GM15510 (cell line): ENCODE results near the gene MACIR.
A peak's percentile ranks its signal among the peaks of the same experiment; 100 is the strongest.

Source experiments
- POLR2A ChIP-seq: IDR thresholded peaks from 3 replicates; pipeline ENCODE4 v1.6.1; 2011; ENCODE audit warnings: borderline replicate concordance; ENCODE audit not compliant: insufficient read length; ENCODE audit errors: extremely low read depth

MACIR gene

DNA sequence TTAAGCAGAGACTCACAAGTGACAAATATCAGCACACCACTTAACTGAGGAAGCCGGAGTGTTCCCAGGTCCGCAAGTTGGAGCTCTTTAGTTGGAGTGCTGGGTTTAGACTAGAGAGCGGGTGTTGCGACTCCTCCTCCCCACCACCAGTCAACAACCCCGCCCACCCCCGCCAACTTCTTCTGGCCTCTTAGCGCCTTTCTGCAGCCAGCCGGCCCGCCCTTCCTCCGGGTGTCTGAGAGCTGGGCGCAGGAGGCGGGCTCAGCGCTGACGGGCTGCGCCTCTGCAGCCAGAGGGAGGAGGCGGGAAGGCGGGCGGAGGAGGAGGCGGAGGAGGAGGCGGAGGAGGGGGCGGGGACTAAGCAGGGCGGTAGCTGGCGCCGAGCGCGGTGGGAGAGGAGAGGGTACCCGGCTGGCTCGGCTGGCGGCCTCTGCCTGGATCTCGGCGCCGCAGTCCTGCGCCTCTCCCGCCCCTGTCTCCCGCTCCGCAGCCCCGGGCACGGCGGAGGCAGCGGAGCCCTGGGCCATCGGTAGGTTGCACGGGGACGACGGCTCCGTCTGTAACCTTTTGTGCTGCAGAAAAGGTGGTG, at the start of gene MACIR:
Gene MACIR (plus strand): TSS at position 396 of the 589 bp plus-strand sequence. CDS start 17,157 bp downstream, outside the sequence.
- TF ChIP-seq POLR2A, result peak; percentile 79

DNA sequence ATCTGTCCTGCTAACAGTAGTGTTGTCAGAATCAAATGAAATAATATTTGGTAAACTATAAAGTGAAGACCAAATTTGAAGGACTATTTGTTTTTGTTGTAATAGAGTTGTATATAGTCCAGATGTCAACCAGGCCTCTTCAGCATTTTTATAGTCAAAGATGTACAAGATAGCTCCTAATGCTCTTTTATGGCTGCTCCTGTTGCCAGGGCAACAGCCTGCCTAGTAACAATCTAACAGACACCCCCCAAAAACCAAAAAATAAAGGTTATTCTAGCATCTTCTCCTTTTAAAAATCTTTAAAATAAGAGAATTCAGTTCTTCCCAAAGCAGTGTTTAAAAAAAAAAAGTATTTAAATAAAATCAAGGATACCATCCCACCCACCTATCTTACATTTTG, 49.5 kb upstream of the MACIR start:
- no peak for TF ChIP-seq POLR2A

DNA sequence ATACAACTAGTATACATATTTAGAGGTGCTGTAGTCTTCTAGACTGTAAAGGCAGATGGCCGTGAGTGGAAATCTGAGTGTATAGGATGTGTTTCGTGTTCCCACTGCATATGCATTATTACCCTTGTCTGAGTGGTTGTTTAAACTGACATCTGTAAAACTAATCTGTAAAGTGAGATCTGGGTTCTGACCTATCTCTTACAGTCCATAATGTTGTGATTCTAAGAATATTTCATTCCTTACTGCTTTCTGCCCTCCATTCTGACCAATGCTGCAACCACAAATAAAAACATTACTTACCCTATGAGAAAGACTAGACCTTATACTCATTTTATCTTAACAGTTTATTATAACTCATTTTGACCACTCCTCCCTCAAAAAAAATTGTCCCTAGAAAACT, 47.6 kb upstream of the MACIR start:
- TF ChIP-seq POLR2A, result no peak

DNA sequence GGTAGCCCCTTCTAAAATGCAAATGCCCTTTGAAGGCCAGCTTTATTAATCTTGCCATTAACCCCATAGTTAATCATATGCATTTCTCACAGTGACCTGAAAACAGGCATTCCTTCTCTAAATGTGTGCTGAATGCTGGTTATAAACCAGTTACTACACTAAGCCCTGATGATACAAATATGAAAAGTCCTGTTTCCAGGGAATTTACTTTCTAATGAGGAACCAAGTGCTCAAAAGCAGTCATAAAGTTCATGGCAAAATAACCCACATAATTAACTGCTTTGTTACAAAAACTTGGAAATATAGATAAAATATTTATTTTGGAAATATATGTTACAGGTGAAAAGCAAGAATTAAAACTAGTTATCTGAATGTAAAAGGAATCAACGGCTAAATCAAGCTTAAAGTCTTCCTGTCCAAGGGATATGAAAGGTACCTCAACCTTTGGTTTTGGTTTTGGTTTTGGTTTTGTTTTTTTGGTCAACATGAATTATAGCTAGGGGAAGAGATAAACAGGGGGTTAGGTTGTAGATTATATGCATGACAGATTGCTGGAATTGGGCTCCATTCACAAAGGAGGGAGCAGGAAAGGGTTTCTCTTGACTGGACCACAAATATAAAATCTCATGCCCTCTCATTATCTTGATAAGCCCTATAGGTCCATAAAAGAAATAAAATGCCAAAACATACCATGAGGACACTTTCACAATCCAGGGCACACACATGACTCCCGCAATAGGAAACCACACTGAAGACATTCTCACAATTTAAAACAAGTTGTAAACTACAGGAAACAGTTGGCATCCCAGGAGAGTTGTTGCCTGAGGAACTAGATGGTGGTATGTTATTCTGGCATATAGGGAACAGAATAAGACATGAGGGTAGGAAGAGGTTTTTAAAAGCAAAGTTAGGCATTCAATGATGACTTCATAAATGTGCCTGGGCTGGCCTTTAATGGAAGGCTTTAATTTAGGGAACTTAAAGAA, 46.7 kb upstream of the MACIR start:
- no peak for TF ChIP-seq POLR2A

DNA sequence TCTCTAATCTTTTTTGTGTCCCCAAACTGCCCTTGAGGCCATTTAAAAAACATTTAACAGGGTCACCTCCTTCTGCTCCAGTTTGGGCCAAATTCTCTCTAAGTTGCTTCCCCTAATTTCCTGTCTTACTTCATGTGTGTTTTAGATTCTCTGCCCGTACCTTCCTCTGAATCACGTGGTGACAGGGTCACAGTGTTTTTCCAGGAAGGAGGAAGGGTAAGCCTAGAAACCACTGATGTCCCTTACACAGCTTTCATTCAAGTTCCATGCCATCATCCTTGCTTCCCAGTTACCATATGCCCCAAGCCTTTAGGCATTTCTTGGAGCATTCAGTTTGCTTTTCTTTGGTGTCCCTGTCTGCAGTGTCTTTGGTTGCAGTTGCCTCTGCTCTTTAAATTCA, 42.4 kb upstream of the MACIR start:
- TF ChIP-seq POLR2A, result no peak

DNA sequence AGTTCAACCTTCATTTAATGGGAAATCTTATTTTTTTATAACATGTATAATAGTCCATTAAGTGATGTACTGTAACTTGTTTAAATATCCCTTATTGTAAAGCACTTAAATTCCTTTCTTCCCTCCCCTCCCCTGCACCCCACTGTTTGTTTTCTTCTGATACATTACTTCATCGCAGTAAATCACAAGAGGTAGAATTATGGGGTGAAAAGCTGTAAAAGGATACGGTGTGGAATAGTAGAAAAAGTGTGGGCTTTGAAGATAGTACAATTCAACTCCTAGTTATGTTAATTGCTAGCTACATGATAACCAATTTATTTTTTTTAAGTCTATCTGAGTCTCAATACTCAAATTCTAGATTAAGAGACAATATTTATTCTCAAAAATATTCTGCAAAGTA, 41.9 kb upstream of the MACIR start:
- TF ChIP-seq POLR2A, result no peak

DNA sequence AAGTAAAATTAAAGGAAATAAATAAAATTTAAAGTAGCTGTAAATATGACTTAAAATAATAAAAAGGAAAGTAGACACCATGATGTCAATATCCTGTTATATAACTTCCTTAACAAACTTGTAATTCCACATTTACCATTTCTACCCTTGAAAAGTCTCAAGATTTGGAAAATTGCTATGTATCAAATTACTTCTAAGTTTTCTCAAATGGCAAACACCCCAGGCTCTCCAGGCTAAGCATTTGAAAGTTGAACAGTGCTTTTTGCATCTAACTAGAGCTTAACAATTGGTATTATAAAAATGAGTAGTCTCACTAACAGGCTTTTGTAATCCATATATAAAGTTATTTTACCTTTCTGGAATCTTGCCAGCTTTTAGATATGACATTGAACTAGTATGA, 41.5 kb upstream of the MACIR start:
- TF ChIP-seq POLR2A, result no peak

DNA sequence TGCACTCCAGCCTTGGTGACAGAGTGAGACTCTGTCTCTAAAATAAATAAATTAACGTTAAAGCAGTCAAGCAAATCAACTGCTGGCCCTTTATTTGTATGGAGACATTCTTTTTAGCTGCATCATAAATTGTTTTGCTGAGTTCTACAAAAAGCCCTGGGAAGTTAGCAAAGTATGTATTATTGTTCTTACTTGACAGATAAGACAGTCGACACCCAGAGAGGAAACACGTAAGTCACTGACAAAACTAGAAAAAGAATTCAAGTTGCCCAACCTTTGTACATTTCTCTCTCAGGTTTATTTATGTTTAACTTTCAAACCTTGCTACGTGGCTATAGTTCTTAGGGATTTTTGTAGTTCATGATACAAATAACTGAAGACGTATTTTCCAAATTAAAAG, 40.4 kb upstream of the MACIR start:
- TF ChIP-seq POLR2A, result no peak

- no peak for TF ChIP-seq POLR2A
Measured at GRCh38 chr5:103223031-103223955, 35.3 kb upstream of the MACIR start.

DNA sequence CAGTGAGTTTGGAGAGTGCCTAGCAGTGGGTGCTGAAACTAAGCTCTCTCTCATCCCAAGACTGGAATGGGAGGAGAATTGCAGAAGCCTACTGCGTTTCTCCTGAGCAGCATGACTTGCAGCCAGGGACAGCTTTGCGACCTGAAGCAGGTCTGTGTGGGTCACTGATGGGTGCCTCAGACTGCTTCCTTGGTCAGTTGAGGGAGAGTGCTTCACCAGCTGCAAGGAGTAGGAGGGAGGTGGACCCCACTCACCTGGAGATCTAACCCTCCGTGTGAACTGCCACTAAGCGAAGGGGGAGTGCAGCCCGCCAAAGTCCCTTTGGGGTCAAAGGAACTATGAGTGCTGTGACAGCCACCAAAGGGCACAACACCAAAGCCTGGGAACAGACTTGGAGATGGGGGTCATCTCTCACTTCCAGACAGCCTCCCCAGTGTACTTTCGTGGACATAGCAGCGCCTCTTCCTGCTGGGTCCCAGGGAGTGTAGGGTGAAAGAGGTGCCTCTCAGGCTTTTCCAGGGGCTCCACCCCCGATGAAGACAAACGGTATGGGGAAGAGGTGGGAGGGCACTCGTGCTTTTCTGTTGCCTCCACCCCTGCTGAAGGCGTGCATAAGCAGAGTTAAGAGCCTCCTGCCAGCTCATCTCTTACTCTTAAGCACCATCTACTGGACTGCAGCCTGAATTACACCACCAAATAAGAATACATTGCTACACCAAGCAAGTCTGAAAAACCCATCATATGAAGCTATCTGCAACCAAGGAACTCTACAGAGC, 34.3 kb upstream of the MACIR start:
- no peak for TF ChIP-seq POLR2A

DNA sequence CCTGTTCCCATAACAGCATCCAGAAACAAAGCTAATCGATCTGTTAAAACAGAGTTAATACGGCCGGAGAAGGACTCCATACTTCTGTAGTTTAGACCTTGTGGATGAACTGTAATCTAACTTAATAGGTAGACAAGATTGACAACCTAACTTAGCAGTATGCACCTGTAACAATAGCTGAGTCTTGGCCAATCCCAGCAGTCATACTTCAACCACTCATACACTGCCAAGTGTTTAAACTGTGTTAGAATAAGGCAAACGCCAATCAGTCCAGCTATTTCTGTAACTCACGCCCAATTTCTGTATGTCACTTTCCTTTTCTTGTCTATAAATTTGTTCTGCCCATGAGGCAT, 33.7 kb upstream of the MACIR start:
- no peak for TF ChIP-seq POLR2A

GRCh38 chr5:103228061-103228460, 30.5 kb upstream of the MACIR start:
- TF ChIP-seq POLR2A, result no peak

- no peak for TF ChIP-seq POLR2A
Measured at GRCh38 chr5:103228588-103228987, 30.0 kb upstream of the MACIR start.

DNA sequence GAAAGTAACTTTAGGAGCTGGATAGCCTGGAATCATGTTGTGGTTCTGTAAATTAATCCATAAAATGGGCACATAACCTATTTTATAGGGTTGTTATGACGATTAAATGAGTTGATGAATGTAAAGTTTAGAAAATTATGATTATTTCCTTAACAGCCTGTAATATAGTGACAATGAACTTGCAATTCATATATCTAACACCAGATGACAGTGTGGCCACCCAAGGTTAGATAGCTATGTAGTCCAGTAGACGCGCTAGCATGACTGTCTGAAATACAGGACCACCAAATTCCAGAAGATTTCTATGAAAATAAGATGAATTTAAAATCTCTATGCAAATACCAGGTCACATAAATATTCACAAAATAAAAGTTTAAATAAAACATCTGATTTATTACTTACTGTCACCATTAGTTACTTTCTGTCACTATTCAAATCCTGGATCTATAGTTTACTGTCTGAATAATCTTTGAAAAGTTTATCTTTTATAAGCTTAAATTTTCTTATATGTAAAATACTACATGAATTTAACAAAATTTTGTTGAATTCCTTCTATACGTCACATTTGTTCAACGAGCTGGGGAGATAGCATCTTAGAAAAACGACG, 26.1 kb upstream of the MACIR start:
- no peak for TF ChIP-seq POLR2A

DNA sequence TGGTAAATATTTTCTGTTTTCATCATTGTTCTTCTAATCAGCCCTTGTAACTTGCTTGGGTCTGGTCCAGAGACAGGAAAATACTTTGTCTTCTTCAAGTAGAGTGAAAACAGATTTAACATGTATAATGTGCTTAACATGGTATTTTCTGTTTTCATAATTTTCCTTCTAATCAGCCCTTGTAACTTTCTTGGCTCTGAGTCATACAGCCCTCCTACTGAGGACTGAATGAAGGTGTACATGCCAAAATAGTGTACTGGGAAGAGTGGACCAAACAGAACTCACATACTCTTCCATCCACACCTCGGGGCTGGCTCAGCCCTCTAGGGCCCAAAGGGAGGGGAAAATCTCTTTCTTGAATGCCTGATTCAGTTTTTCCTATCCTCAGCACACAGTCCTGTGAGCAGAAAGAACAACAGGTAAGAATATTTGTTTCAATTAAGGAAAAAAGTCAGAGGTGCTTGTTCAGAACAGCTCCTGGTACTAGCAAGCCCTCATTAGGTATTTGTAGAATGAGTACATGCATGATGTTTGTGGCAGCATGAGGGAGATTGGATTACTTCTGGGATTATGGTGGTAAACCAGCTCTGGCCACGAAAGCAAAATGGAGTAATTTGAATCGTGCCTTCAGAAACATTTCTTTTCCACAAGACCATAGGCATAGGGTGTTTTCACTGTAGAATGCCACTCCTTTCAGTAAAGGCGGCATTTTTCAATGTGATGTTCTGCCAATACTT, 24.2 kb upstream of the MACIR start:
- TF ChIP-seq POLR2A, result no peak
